ENCODE results near the gene SORCS2.

DNA sequence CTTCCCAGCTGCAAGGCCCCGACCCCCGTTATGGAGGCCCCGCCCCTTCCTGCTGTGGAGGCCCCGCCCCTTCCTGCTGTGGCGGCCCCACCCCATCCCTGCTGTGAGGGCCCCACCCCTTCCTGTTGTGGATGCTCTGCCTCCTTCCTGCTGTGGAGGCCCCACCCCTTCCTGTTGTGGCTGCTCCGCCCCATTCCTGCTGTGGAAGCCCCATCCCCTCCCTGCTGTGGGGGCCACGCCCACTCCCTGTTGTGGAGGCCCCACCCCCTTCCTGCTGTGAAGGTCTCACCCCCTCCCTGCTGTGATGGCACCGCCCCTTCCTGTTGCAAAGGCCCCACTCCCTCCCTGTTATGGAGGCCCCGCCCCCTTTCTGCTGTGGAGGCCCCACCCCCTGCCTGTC lies 347.3 kb downstream of the SORCS2 start:
- TF ChIP-seq, protein P1, sequence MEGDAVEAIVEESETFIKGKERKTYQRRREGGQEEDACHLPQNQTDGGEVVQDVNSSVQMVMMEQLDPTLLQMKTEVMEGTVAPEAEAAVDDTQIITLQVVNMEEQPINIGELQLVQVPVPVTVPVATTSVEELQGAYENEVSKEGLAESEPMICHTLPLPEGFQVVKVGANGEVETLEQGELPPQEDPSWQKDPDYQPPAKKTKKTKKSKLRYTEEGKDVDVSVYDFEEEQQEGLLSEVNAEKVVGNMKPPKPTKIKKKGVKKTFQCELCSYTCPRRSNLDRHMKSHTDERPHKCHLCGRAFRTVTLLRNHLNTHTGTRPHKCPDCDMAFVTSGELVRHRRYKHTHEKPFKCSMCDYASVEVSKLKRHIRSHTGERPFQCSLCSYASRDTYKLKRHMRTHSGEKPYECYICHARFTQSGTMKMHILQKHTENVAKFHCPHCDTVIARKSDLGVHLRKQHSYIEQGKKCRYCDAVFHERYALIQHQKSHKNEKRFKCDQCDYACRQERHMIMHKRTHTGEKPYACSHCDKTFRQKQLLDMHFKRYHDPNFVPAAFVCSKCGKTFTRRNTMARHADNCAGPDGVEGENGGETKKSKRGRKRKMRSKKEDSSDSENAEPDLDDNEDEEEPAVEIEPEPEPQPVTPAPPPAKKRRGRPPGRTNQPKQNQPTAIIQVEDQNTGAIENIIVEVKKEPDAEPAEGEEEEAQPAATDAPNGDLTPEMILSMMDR (IDR thresholded peaks at IDR 0.05) = no peak
- TF ChIP-seq EP300 (IDR thresholded peaks at IDR 0.05) (no peak), POLR2AphosphoS5 (IDR thresholded peaks at IDR 0.05) (no peak), POLR2A (IDR thresholded peaks at IDR 0.05) (no peak)
